HCT116 (cell line): Measurements from ENCODE around the gene STBD1.

Experiments
- CEBPB ChIP-seq: IDR thresholded peaks from 2 replicates; pipeline ENCODE4 v1.6.1; 2012; ENCODE audit warnings: low read depth
- EZH2 ChIP-seq: fragments of 200-600 bp; sonication (generic); IDR thresholded peaks from 2 replicates; pipeline ENCODE4 v1.6.1; 2017; ENCODE audit warnings: antibody characterized with exemption, mixed run types
- EZH2phosphoT487 ChIP-seq: fragments of 200-600 bp; IDR thresholded peaks from 2 replicates; pipeline ENCODE4 v1.6.1; 2018; ENCODE audit warnings: antibody characterized with exemption, borderline replicate concordance
- POLR2A ChIP-seq: IDR thresholded peaks from 2 replicates; pipeline ENCODE4 v1.7.0; 2011; ENCODE audit warnings: borderline replicate concordance; ENCODE audit not compliant: insufficient read depth, insufficient read length; ENCODE audit errors: extremely low read depth
- POLR2AphosphoS5 ChIP-seq: IDR thresholded peaks from 2 replicates; pipeline ENCODE4 v1.6.1; 2011; ENCODE audit warnings: mild to moderate bottlenecking, low read depth, low read length, moderate library complexity
- SIN3A ChIP-seq: IDR thresholded peaks from 2 replicates; pipeline ENCODE4 v1.6.1; 2012; ENCODE audit warnings: low read depth
- SP1 ChIP-seq: IDR thresholded peaks from 2 replicates; pipeline ENCODE4 v1.6.1; 2012; ENCODE audit warnings: low read depth
- SRF ChIP-seq: IDR thresholded peaks from 2 replicates; pipeline ENCODE4 v1.6.1; 2012; ENCODE audit warnings: low read depth
- ZFX ChIP-seq: fragments of 450-650 bp; IDR thresholded peaks from 2 replicates; pipeline ENCODE4 v1.6.1; 2017
- ZNF274 ChIP-seq: fragments of 200-500 bp; sonication (Bioruptor generic); IDR thresholded peaks from 2 replicates; pipeline ENCODE4 v1.6.1; 2014; ENCODE audit warnings: mild to moderate bottlenecking, low read depth, low read length, inconsistent platforms
- TF ChIP-seq, protein P1 (sequence below): IDR thresholded peaks from 2 replicates; pipeline ENCODE4 v1.6.1; 2012; ENCODE audit warnings: low read depth
- TF ChIP-seq, protein P2 (sequence below), 3 experiments: fragments of 200-600 bp in 1 of 3; sonication (generic) in 1 of 3; IDR thresholded peaks in 2 of 3; conservative IDR thresholded peaks in 1 of 3; 2 replicates each; pipeline ENCODE4 v1.5.1; 2012 to 2017; ENCODE audit warnings: low read depth in 2 of 3, low read length in 2 of 3, antibody characterized with exemption in 1 of 3, borderline replicate concordance in 1 of 3, control low read depth in 1 of 3, mild to moderate bottlenecking in 1 of 3, mixed read lengths in 1 of 3, mixed run types in 1 of 3, moderate library complexity in 1 of 3; ENCODE audit not compliant: insufficient read depth in 1 of 3
- TF ChIP-seq, protein P3 (sequence below): IDR thresholded peaks from 2 replicates; pipeline ENCODE4 v1.6.1; 2012
- TF ChIP-seq, protein P4 (sequence below): IDR thresholded peaks from 2 replicates; pipeline ENCODE4 v1.6.1; 2012

DNA sequence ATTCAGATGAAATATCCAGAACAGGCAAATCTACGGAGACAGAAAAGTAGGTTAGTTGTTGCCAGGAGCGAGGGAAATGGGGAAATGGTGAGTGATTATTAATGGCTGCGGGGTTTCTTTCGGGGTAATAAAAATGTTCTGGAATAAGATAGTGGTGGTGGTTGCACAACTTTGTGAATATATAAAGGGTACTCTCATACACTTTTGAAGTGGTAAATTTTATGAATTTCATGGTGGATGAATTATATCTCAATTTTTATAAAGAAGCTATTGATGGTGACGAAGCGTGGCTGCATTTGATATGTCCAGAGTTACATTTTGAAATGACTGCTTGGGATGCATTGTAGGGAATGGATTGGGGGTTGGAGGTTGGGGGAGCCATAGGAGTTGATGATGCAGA, 38.7 kb upstream of the STBD1 start:
- TF ChIP-seq POLR2A (no peak), EZH2 (no peak), SIN3A (no peak), ZFX (no peak), SRF (no peak), SP1 (no peak), EZH2phosphoT487 (no peak), POLR2AphosphoS5 (no peak), ZNF274 (no peak), CEBPB (no peak)
- TF ChIP-seq, protein P1, sequence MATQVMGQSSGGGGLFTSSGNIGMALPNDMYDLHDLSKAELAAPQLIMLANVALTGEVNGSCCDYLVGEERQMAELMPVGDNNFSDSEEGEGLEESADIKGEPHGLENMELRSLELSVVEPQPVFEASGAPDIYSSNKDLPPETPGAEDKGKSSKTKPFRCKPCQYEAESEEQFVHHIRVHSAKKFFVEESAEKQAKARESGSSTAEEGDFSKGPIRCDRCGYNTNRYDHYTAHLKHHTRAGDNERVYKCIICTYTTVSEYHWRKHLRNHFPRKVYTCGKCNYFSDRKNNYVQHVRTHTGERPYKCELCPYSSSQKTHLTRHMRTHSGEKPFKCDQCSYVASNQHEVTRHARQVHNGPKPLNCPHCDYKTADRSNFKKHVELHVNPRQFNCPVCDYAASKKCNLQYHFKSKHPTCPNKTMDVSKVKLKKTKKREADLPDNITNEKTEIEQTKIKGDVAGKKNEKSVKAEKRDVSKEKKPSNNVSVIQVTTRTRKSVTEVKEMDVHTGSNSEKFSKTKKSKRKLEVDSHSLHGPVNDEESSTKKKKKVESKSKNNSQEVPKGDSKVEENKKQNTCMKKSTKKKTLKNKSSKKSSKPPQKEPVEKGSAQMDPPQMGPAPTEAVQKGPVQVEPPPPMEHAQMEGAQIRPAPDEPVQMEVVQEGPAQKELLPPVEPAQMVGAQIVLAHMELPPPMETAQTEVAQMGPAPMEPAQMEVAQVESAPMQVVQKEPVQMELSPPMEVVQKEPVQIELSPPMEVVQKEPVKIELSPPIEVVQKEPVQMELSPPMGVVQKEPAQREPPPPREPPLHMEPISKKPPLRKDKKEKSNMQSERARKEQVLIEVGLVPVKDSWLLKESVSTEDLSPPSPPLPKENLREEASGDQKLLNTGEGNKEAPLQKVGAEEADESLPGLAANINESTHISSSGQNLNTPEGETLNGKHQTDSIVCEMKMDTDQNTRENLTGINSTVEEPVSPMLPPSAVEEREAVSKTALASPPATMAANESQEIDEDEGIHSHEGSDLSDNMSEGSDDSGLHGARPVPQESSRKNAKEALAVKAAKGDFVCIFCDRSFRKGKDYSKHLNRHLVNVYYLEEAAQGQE = no peak
- TF ChIP-seq, protein P2, sequence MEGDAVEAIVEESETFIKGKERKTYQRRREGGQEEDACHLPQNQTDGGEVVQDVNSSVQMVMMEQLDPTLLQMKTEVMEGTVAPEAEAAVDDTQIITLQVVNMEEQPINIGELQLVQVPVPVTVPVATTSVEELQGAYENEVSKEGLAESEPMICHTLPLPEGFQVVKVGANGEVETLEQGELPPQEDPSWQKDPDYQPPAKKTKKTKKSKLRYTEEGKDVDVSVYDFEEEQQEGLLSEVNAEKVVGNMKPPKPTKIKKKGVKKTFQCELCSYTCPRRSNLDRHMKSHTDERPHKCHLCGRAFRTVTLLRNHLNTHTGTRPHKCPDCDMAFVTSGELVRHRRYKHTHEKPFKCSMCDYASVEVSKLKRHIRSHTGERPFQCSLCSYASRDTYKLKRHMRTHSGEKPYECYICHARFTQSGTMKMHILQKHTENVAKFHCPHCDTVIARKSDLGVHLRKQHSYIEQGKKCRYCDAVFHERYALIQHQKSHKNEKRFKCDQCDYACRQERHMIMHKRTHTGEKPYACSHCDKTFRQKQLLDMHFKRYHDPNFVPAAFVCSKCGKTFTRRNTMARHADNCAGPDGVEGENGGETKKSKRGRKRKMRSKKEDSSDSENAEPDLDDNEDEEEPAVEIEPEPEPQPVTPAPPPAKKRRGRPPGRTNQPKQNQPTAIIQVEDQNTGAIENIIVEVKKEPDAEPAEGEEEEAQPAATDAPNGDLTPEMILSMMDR (IDR thresholded peaks at IDR 0.05 in 2 of 3, conservative IDR thresholded peaks at IDR 0.05 in 1 of 3; ENCODE audit: borderline replicate concordance in 1 of 3, insufficient read depth in 1 of 3, low read depth in 2 of 3, low read length in 2 of 3) = no peak
- TF ChIP-seq, protein P3, sequence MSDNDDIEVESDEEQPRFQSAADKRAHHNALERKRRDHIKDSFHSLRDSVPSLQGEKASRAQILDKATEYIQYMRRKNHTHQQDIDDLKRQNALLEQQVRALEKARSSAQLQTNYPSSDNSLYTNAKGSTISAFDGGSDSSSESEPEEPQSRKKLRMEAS = no peak
- TF ChIP-seq, protein P4, sequence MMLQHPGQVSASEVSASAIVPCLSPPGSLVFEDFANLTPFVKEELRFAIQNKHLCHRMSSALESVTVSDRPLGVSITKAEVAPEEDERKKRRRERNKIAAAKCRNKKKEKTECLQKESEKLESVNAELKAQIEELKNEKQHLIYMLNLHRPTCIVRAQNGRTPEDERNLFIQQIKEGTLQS = no peak
